PC-3 (cell line): ENCODE results near the gene SLC39A8.

Experiments
- EZH2 ChIP-seq: fragments of 300-600 bp; sonication (generic); IDR thresholded peaks from one replicate; pipeline ENCODE4 v1.6.1; 2017; ENCODE audit warnings: antibody characterized with exemption, mild to moderate bottlenecking, low read length; ENCODE audit not compliant: unreplicated experiment
- EZH2phosphoT487 ChIP-seq: fragments of 300-600 bp; sonication (generic); IDR thresholded peaks from 2 replicates; pipeline ENCODE4 v1.6.1; 2018; ENCODE audit warnings: mild to moderate bottlenecking, antibody characterized with exemption, low read length, borderline replicate concordance
- TF ChIP-seq, protein P1 (sequence below): fragments of 300-600 bp; sonication (generic); conservative IDR thresholded peaks from 2 replicates; pipeline ENCODE4 v1.5.1; 2017; ENCODE audit warnings: antibody characterized with exemption, low read depth, mild to moderate bottlenecking, low read length

DNA sequence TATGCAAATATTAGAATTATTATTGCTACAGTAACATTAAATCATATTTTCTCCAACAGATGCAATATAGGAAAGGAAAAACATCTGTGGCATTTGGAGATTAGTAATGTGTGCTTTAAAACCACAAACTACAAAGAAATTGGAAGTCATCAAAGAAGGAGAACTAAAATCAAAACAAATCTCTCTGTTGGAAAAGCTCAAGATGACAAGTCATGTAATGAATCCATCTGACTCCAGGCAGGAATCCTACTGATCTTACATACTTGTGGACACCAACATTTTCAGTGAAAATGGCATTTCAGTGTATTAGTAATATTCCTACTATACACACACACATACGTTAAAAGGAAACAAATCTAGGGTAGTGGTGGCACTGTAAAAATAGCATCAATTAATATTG lies 98.2 kb downstream of the SLC39A8 start:
- TF ChIP-seq, protein P1, sequence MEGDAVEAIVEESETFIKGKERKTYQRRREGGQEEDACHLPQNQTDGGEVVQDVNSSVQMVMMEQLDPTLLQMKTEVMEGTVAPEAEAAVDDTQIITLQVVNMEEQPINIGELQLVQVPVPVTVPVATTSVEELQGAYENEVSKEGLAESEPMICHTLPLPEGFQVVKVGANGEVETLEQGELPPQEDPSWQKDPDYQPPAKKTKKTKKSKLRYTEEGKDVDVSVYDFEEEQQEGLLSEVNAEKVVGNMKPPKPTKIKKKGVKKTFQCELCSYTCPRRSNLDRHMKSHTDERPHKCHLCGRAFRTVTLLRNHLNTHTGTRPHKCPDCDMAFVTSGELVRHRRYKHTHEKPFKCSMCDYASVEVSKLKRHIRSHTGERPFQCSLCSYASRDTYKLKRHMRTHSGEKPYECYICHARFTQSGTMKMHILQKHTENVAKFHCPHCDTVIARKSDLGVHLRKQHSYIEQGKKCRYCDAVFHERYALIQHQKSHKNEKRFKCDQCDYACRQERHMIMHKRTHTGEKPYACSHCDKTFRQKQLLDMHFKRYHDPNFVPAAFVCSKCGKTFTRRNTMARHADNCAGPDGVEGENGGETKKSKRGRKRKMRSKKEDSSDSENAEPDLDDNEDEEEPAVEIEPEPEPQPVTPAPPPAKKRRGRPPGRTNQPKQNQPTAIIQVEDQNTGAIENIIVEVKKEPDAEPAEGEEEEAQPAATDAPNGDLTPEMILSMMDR, result no peak
- TF ChIP-seq EZH2phosphoT487, result no peak
- no peak for TF ChIP-seq EZH2
